ENCODE measurements around the gene KLK11. TPM values are rescaled to one million over a fixed set of nuclear protein-coding genes. Genes with fewer than 3 reads are reported as not detected.
"Not testable (repeated sequence)": the region's sequence is repeated elsewhere in the genome, so short reads cannot be mapped to it uniquely, and the experiment has no call there.

The KLK11 gene
- total RNA-seq, 4 donors from 2014 or later, result 219 to 420 (median 258) TPM

GRCh38 chr19:50998686-50999085, 27.7 kb downstream of the KLK11 start:
- 64 to 74% methylated on average over 4 of the region's 4 CpGs for WGBS, 2 donors

GRCh38 chr19:50998061-50998460, 28.4 kb downstream of the KLK11 start:
- DNase-seq (ENCODE audit: low spot score in 2 of 2), result no peak
- intact Hi-C loops (cut with DNase I; ENCODE audit: low total_unique reads), result no loop called here
- TF ChIP-seq CTCF (IDR thresholded peaks at IDR 0.05), result no peak
- no peak for TF ChIP-seq POLR2A (IDR thresholded peaks at IDR 0.05)
- 71 to 75% methylated on average over 5 of the region's 5 CpGs for WGBS, 2 donors
- no peak overlapping the region for H3K4me3 ChIP-seq (ENCODE audit: low read depth, poor library complexity, severe bottlenecking)

More at GRCh38 chr19:50998686-50999085, 27.7 kb downstream of the KLK11 start:
- TF ChIP-seq POLR2A (IDR thresholded peaks at IDR 0.05) (no peak), CTCF (IDR thresholded peaks at IDR 0.05) (no peak)
- intact Hi-C loops (cut with DNase I; ENCODE audit: low total_unique reads), result no loop called here
- H3K4me3 ChIP-seq (ENCODE audit: low read depth, poor library complexity, severe bottlenecking), result no peak overlapping the region
- DNase-seq (ENCODE audit: low spot score in 2 of 2), result no peak

- 61 to 89% methylated on average over 2 of the region's 2 CpGs for WGBS, 2 donors
- DNase-seq (ENCODE audit: low spot score in 2 of 2), result no peak
- intact Hi-C loops (cut with DNase I; ENCODE audit: low total_unique reads), result no loop called here
- H3K4me3 ChIP-seq (ENCODE audit: low read depth, poor library complexity, severe bottlenecking), result no peak overlapping the region
- TF ChIP-seq CTCF (IDR thresholded peaks at IDR 0.05) (no peak), POLR2A (IDR thresholded peaks at IDR 0.05) (no peak)
Measured at GRCh38 chr19:50994129-50994528, 32.3 kb downstream of the KLK11 start.

GRCh38 chr19:50992666-50993035, 33.8 kb downstream of the KLK11 start:
- intact Hi-C loops (cut with DNase I; ENCODE audit: low total_unique reads), result no loop called here
- 39 to 45% methylated on average over 2 of the region's 2 CpGs for WGBS, 2 donors
- DNase-seq (ENCODE audit: low spot score in 2 of 2), result no peak
- TF ChIP-seq POLR2A (IDR thresholded peaks at IDR 0.05) (no peak), CTCF (IDR thresholded peaks at IDR 0.05) (no peak)
- no peak overlapping the region for H3K4me3 ChIP-seq (ENCODE audit: low read depth, poor library complexity, severe bottlenecking)

- 80 to 85% methylated on average over 14 of the region's 14 CpGs for WGBS, 2 donors
- DNase-seq (ENCODE audit: low spot score in 2 of 2); H3K4me3 ChIP-seq (ENCODE audit: low read depth, poor library complexity, severe bottlenecking); intact Hi-C loops (cut with DNase I; ENCODE audit: low total_unique reads): not testable (repeated sequence)
Measured at GRCh38 chr19:50984416-50984815, 42.0 kb downstream of the KLK11 start.

- DNase-seq (ENCODE audit: low spot score in 2 of 2), result no peak
- H3K4me3 ChIP-seq (ENCODE audit: low read depth, poor library complexity, severe bottlenecking), result no peak within 1 kb of the TSS
- 10 to 16% methylated on average over 26 to 28 of the region's 28 CpGs for WGBS, 2 donors
- intact Hi-C loops (cut with DNase I; ENCODE audit: low total_unique reads), result no loop called here
- no peak for TF ChIP-seq CTCF (IDR thresholded peaks at IDR 0.05)
- TF ChIP-seq POLR2A (IDR thresholded peaks at IDR 0.05), result no peak
Measured at GRCh38 chr19:50983625-50984292, 42.7 kb downstream of the KLK11 start, which contains the start of gene KLK7. Gene KLK7, minus strand, starts transcription at chr19:50983917. Its CDS starts 1,518 bp downstream, at chr19:50982399.
